Measurements from ENCODE around the gene METTL3.

DNA sequence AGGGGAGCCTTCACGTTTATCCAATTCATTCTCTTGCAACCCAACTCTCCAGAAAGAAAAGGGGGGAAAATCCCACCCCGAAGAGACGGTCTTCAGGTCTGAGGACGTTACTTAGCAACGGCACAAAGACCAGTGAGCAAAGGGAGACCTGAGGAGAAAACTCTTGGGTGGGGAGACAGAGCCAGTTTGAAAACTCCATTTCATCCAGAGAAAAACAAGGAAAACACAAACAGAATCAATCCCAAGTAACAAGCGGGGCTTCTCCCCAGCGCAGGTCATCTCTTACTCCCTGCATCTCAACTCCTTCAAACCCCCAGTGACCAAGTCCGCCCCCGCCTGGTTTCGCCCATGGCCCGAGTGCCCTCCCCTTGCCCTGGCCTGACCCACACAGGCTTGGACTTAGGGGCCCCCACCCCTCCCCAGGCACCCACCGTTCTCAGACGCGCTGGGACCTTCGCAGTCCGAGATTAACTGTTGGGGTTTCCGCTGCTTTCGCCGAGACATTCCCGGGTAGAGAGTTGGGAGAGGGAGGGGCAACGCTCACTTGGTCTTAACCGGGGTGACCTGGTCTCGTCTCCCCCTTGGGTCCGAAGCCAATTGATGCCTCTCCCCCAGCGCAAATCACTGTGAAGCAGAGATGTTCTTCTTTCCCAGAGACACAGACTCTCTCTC is 25.4 kb upstream of the METTL3 start:
- no peak for TF ChIP-seq POLR2AphosphoS5 (IDR thresholded peaks at IDR 0.05; ENCODE audit: insufficient read depth, low read depth, low read length)
- TF ChIP-seq EZH2 (IDR thresholded peaks at IDR 0.05; ENCODE audit: borderline replicate concordance, low read depth, low read length, severe bottlenecking): peak; percentile 82
- TF ChIP-seq, protein P1, sequence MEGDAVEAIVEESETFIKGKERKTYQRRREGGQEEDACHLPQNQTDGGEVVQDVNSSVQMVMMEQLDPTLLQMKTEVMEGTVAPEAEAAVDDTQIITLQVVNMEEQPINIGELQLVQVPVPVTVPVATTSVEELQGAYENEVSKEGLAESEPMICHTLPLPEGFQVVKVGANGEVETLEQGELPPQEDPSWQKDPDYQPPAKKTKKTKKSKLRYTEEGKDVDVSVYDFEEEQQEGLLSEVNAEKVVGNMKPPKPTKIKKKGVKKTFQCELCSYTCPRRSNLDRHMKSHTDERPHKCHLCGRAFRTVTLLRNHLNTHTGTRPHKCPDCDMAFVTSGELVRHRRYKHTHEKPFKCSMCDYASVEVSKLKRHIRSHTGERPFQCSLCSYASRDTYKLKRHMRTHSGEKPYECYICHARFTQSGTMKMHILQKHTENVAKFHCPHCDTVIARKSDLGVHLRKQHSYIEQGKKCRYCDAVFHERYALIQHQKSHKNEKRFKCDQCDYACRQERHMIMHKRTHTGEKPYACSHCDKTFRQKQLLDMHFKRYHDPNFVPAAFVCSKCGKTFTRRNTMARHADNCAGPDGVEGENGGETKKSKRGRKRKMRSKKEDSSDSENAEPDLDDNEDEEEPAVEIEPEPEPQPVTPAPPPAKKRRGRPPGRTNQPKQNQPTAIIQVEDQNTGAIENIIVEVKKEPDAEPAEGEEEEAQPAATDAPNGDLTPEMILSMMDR (IDR thresholded peaks at IDR 0.05; ENCODE audit: extremely low read depth in 1 of 2, insufficient read depth in 1 of 2, low read depth in 1 of 2, low read length in 2 of 2): no peak
- TF ChIP-seq POLR2A (IDR thresholded peaks at IDR 0.05; ENCODE audit: low read depth, low read length): no peak
- TF ChIP-seq, protein P2, sequence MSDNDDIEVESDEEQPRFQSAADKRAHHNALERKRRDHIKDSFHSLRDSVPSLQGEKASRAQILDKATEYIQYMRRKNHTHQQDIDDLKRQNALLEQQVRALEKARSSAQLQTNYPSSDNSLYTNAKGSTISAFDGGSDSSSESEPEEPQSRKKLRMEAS (IDR thresholded peaks at IDR 0.05; ENCODE audit: insufficient read depth, insufficient read length): no peak

Data from endothelial cell of umbilical vein (primary cell).